ENCODE measurements around the gene CCSER1.
"Not testable (repeated sequence)": the region's sequence is repeated elsewhere in the genome, so short reads cannot be mapped to it uniquely, and the experiment has no call there.

Gene CCSER1

GRCh38 chr4:91128519-91128918, 1001.3 kb downstream of the CCSER1 start:
- no peak for DNase-seq (ENCODE audit: low read depth, low spot score)

GRCh38 chr4:91147067-91147466, 1019.9 kb downstream of the CCSER1 start:
- no peak for DNase-seq (ENCODE audit: low read depth, low spot score)

- DNase-seq (ENCODE audit: low read depth, low spot score) = not testable (repeated sequence)
These were observed 1026.8 kb downstream of the CCSER1 start for GRCh38 chr4:91154041-91154440.

- DNase-seq (ENCODE audit: low read depth, low spot score) = not testable (repeated sequence)
These were observed 1040.9 kb downstream of the CCSER1 start for GRCh38 chr4:91167864-91168653.

GRCh38 chr4:91170768-91171167, 1043.6 kb downstream of the CCSER1 start:
- DNase-seq (ENCODE audit: low read depth, low spot score) = no peak

- DNase-seq (ENCODE audit: low read depth, low spot score) = no peak
These were observed 1044.0 kb downstream of the CCSER1 start for GRCh38 chr4:91171217-91171616.

- DNase-seq (ENCODE audit: low read depth, low spot score) = not testable (repeated sequence)
These were observed 1057.9 kb downstream of the CCSER1 start for GRCh38 chr4:91185061-91185460.

GRCh38 chr4:91198951-91199350, 1071.8 kb downstream of the CCSER1 start:
- peak; percentile 34 for DNase-seq (ENCODE audit: low read depth, low spot score)

- no peak for DNase-seq (ENCODE audit: low read depth, low spot score)
These were observed 1080.3 kb downstream of the CCSER1 start for GRCh38 chr4:91207535-91207934.

GRCh38 chr4:91212211-91212610, 1085.0 kb downstream of the CCSER1 start:
- no peak for DNase-seq (ENCODE audit: low read depth, low spot score)

- DNase-seq (ENCODE audit: low read depth, low spot score) = not testable (repeated sequence)
These were observed 1090.7 kb downstream of the CCSER1 start for GRCh38 chr4:91217831-91218403.

GRCh38 chr4:91220315-91220714, 1093.1 kb downstream of the CCSER1 start:
- peak; percentile 9 for DNase-seq (ENCODE audit: low read depth, low spot score)

- no peak for DNase-seq (ENCODE audit: low read depth, low spot score)
These were observed 1094.8 kb downstream of the CCSER1 start for GRCh38 chr4:91222014-91222413.

GRCh38 chr4:91226867-91227266, 1099.7 kb downstream of the CCSER1 start:
- no peak for DNase-seq (ENCODE audit: low read depth, low spot score)

GRCh38 chr4:91228659-91229058, 1101.5 kb downstream of the CCSER1 start:
- no peak for DNase-seq (ENCODE audit: low read depth, low spot score)

- no peak for DNase-seq (ENCODE audit: low read depth, low spot score)
These were observed 1106.0 kb downstream of the CCSER1 start for GRCh38 chr4:91233164-91233563.

- peak; percentile 70 for DNase-seq (ENCODE audit: low read depth, low spot score)
These were observed 1115.9 kb downstream of the CCSER1 start for GRCh38 chr4:91243132-91243531.

GRCh38 chr4:91256043-91256442, 1128.8 kb downstream of the CCSER1 start:
- DNase-seq (ENCODE audit: low read depth, low spot score) = no peak

- DNase-seq (ENCODE audit: low read depth, low spot score) = no peak
These were observed 1129.6 kb downstream of the CCSER1 start for GRCh38 chr4:91256751-91257150.

GRCh38 chr4:91257721-91258120, 1130.5 kb downstream of the CCSER1 start:
- no peak for DNase-seq (ENCODE audit: low read depth, low spot score)

- DNase-seq (ENCODE audit: low read depth, low spot score) = no peak
These were observed 1131.1 kb downstream of the CCSER1 start for GRCh38 chr4:91258326-91258725.

GRCh38 chr4:91267543-91267942, 1140.3 kb downstream of the CCSER1 start:
- peak; percentile 1 for DNase-seq (ENCODE audit: low read depth, low spot score)

- not testable (repeated sequence) for DNase-seq (ENCODE audit: low read depth, low spot score)
These were observed 1141.3 kb downstream of the CCSER1 start for GRCh38 chr4:91268481-91268880.

Measured in astrocyte of the hippocampus (primary cell).